Keratinocyte (primary cell): Measurements from ENCODE around the gene NR6A1. TPM values are rescaled to one million over a fixed set of nuclear protein-coding genes. Genes with fewer than 3 reads are reported as not detected.

Source experiments
- DNase-seq: peaks from one replicate; pipeline ENCODE4 v3.0.0-alpha.2; 2011; ENCODE audit warnings: low read depth, missing footprints, low spot score
- FAIRE-seq: peaks from 2 replicates; lab custom pipeline; 2011; peaks lifted over from hg19 to GRCh38; lab: Jason Lieb, UNC
- H2AFZ ChIP-seq: 2 replicates; pipeline ENCODE4 v1.6.0; 2012; ENCODE audit warnings: low read length, control low read depth, inconsistent platforms; ENCODE audit not compliant: control insufficient read depth
- H3K27ac ChIP-seq: 2 replicates; pipeline ENCODE4 v1.5.1; 2011; ENCODE audit warnings: low read length; ENCODE audit not compliant: control insufficient read depth, insufficient read depth
- H3K27me3 ChIP-seq: 3 replicates; pipeline ENCODE4 v1.6.0; 2011; ENCODE audit warnings: low read length; ENCODE audit not compliant: control insufficient read depth, insufficient read depth; ENCODE audit errors: extremely low read depth
- H3K36me3 ChIP-seq, 2 experiments: 2 replicates in 1 of 2; 3 replicates in 1 of 2; pipeline ENCODE4 v1.5.1; 2011; ENCODE audit warnings: low read length in 2 of 2, mild to moderate bottlenecking in 1 of 2; ENCODE audit not compliant: control insufficient read depth in 2 of 2, insufficient read depth in 2 of 2; ENCODE audit errors: extremely low read depth in 1 of 2
- H3K4me1 ChIP-seq: 3 replicates; pipeline ENCODE4 v1.5.1; 2011; ENCODE audit warnings: low read length; ENCODE audit not compliant: control insufficient read depth, insufficient read depth; ENCODE audit errors: extremely low read depth
- H3K4me2 ChIP-seq: 3 replicates; pipeline ENCODE4 v1.6.0; 2011; ENCODE audit warnings: low read depth, low read length; ENCODE audit not compliant: control insufficient read depth, insufficient read depth; ENCODE audit errors: extremely low read depth
- H3K4me3 ChIP-seq, 3 experiments: fragments of 200-600 bp in 1 of 3; sonication (generic) in 1 of 3; 2 replicates in 2 of 3; 3 replicates in 1 of 3; pipeline ENCODE4 v1.5.1; 2011 to 2016; ENCODE audit warnings: low read length in 3 of 3, mild to moderate bottlenecking in 3 of 3, control low read depth in 2 of 3, inconsistent platforms in 1 of 3, low read depth in 1 of 3, mixed read lengths in 1 of 3, mixed run types in 1 of 3, moderate library complexity in 1 of 3; ENCODE audit not compliant: control insufficient read depth in 2 of 3, insufficient read depth in 2 of 3; ENCODE audit errors: extremely low read depth in 1 of 3
- H3K79me2 ChIP-seq: 2 replicates; pipeline ENCODE4 v1.6.0; 2012; ENCODE audit warnings: low read length; ENCODE audit not compliant: control insufficient read depth, insufficient read depth
- H3K9ac ChIP-seq: 3 replicates; pipeline ENCODE4 v1.6.0; 2011; ENCODE audit warnings: low read length; ENCODE audit not compliant: control insufficient read depth, insufficient read depth; ENCODE audit errors: extremely low read depth
- H3K9me1 ChIP-seq: 3 replicates; pipeline ENCODE4 v1.6.0; 2011; ENCODE audit warnings: low read length; ENCODE audit not compliant: control insufficient read depth, insufficient read depth; ENCODE audit errors: extremely low read depth
- H3K9me3 ChIP-seq: 2 replicates; pipeline ENCODE4 v1.5.1; 2012; ENCODE audit warnings: low read depth, low read length; ENCODE audit not compliant: control insufficient read depth
- H4K20me1 ChIP-seq: 3 replicates; pipeline ENCODE4 v1.6.0; 2011; ENCODE audit warnings: low read length; ENCODE audit not compliant: control insufficient read depth, insufficient read depth; ENCODE audit errors: extremely low read depth
- CTCF ChIP-seq, 3 experiments: IDR thresholded peaks in 1 of 3; conservative IDR thresholded peaks in 1 of 3; optimal IDR thresholded peaks in 1 of 3; 2 replicates in 2 of 3; 3 replicates in 1 of 3; pipeline versions ENCODE3 to v1.5.1; 2011; ENCODE audit warnings: low read length in 3 of 3, mild to moderate bottlenecking in 3 of 3, moderate library complexity in 2 of 3, control low read depth in 1 of 3, inconsistent platforms in 1 of 3; ENCODE audit not compliant: insufficient read depth in 2 of 3; ENCODE audit errors: extremely low read depth in 1 of 3
- EZH2 ChIP-seq: IDR thresholded peaks from one replicate; pipeline ENCODE4 v1.6.1; 2012; ENCODE audit warnings: inconsistent platforms, mild to moderate bottlenecking, low read length, moderate library complexity
- dilution Hi-C: fragments of 300-500 bp; cut with MboI; formaldehyde crosslinking; loops from one replicate; pipeline ENCODE4 v1.7.0; 2020; ENCODE audit warnings: low sequenced_read_pairs; ENCODE audit not compliant: extremely low pct_ligation_motif_present
- polyA plus RNA-seq, 5 experiments: library from polyadenylated mRNA; depleted of rRNA in 3 of 5; stranded (reverse) in 3 of 5; stranded (forward) in 1 of 5; unstranded in 1 of 5; fragments of >200 nt; gene quantifications; 1 replicate in 1 of 5; 2 replicates in 3 of 5; 3 replicates in 1 of 5; pipeline versions ENCODE4 v1.2.1 to v1.2.3, GENCODE V29; 2011 to 2012; ENCODE audit warnings: missing spikeins in 2 of 5, low read depth in 1 of 5, low replicate concordance in 1 of 5

Gene NR6A1
- polyA plus RNA-seq, 1 donor (not counting 4 experiments of a cell fraction or from before 2014, with no cell fraction given), result 1.8 TPM

- Histone ChIP-seq H3K27ac (peak overlapping the region; percentile 6), H4K20me1 (no peaks in the 10 kb centered on the region), H3K36me3 (no peaks in the 10 kb centered on the region), H3K9ac (no peak overlapping the region), H3K9me1 (no peaks in the 10 kb centered on the region), H3K4me1 (peaks cover 54% of the 10 kb centered on the region), H3K27me3 (no peaks in the 10 kb centered on the region), H2AFZ (no peak overlapping the region), H3K9me3 (no peaks in the 10 kb centered on the region), H3K79me2 (no peaks in the 10 kb centered on the region), H3K4me2 (peak overlapping the region; percentile 65), H3K4me3 (no peak overlapping the region)
- FAIRE-seq (peak; percentile 17), DNase-seq (no peak)
- dilution Hi-C loops, result no loop called here
- TF ChIP-seq CTCF (optimal IDR thresholded peaks at IDR 0.05 in 1 of 3, IDR thresholded peaks at IDR 0.05 in 1 of 3, conservative IDR thresholded peaks at IDR 0.05 in 1 of 3; ENCODE audit: extremely low read depth in 1 of 3, insufficient read depth in 2 of 3, low read length in 3 of 3) (no peak), EZH2 (no peak)
These were observed 42.5 kb upstream of the NR6A1 start for GRCh38 chr9:124813501-124814163.

DNA sequence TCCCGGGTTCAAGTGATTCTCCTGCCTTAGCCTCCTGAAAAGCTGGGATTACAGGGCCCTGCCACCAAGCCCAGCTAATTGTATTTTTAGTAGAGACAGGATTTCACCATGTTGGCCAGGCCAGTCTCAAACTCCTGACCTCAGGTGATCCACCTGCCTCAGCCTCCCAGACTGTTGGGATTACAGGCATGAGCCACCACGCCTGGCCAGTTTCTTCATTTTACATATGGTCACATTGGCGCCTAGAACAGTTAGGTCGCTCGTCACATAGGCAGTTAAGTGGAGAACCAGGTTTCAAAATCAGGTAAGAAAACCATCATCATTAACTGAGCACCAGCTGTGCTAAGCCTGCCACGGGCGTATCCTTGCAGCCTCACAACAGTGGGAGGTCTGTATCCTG, 41.9 kb upstream of the NR6A1 start:
- no peak overlapping the region for H3K4me2 ChIP-seq
- no peaks in the 10 kb centered on the region for H3K27me3 ChIP-seq
- no peak for TF ChIP-seq CTCF (optimal IDR thresholded peaks at IDR 0.05 in 1 of 3, IDR thresholded peaks at IDR 0.05 in 1 of 3, conservative IDR thresholded peaks at IDR 0.05 in 1 of 3; ENCODE audit: extremely low read depth in 1 of 3, insufficient read depth in 2 of 3, low read length in 3 of 3)
- TF ChIP-seq EZH2, result no peak
- no peaks in the 10 kb centered on the region for H3K9me1 ChIP-seq
- H2AFZ ChIP-seq, result no peak overlapping the region
- dilution Hi-C loops, result no loop called here
- H3K9me3 ChIP-seq, result no peaks in the 10 kb centered on the region
- H3K79me2 ChIP-seq, result no peaks in the 10 kb centered on the region
- no peaks in the 10 kb centered on the region for H4K20me1 ChIP-seq
- H3K36me3 ChIP-seq, result no peaks in the 10 kb centered on the region
- H3K4me3 ChIP-seq, result no peak overlapping the region
- H3K4me1 ChIP-seq, result peaks cover 54% of the 10 kb centered on the region
- no peak for FAIRE-seq
- H3K27ac ChIP-seq, result no peak overlapping the region
- DNase-seq, result no peak
- no peak overlapping the region for H3K9ac ChIP-seq
